Measurements from ENCODE around the gene FBXL17.
"Not testable (repeated sequence)": the region's sequence is repeated elsewhere in the genome, so short reads cannot be mapped to it uniquely, and the experiment has no call there.

Gene FBXL17

DNA sequence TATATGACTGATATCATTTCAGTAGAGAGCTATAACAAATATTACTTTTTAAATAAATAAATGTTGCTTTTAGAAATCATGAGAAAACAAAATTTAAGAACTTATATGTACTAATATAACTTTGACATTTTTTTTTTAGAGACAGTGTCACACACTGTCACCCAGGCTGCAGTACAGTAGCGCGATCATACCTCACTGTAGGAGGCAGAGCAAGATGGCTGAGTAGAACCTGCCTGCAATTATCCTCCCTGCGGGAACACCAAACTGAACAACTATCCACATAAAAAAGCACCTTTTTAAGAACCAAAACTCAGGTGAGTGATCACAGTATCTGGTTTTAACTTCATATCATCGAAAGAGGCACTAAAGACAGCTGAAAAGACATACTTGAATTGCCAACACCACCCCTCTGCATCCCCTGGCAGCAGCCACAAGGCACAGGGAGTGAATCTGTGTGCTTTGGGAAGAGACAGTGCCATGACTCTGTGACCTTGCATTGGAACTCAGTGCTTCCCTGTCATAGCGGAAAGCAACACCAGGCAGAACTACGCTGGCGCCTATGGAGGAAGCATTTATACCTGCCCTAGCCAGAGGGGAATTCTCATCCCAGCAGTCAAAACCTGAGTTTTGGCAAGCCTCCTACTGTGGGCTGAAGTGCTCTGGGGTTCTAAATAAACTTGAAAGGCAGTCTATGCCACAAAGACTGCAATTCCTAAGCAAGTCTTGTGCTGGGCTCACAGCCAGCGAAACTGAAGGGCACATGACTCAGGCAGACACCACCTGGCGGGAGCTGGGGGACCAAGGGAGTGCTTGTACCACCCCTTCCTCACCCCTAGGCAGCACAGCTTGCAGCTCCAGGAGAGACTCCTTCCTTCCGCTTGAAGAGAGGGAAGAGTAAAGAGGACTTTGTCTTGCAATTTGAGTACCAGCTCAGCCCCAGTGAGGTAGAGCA, 142.7 kb downstream of the FBXL17 start:
- DNase-seq: no peak

DNA sequence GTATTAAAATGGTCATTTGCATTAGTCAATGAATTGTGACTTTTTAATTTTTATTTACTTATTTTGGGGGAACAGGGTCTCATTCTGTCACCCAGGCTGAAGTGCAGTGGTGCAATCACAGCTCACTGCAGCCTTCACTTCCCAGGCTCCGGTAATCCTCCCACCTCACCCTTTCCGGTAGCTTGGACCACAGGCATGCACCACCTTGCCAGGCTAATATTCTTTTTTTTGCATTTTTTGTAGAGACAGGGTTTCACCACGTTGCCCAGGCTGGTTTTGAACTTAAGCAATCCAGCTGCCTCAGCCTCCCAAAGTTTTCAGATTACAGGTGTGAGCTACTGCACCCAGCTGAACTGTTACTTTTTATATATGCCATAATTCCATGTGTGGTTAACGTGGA, 143.4 kb downstream of the FBXL17 start:
- no peak for DNase-seq

DNA sequence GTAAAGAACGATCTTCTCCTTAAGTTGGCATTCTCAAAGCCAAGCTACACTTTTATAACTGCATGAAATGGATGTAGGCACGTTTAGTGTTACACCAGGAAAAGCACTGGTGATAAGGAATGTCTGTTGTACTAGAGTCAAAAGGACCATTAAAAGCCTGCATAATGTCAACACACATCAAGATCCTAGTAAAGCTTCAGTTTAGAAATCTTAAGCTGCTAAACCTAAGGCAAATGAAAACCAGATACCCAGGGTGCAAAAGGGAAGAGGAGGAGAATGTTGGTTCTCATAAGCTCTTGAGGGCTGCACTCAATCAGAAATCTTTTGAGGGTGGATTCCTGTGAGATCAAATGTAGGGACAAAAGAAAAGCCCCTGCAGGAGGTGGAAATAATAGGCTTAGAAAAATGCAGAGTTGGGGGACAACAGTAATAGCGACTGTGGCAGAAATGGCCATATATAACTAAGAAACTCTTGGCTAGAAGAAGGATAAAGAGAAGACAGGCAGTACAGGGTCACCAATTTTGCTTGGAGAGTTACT, 148.2 kb downstream of the FBXL17 start:
- DNase-seq: no peak

DNA sequence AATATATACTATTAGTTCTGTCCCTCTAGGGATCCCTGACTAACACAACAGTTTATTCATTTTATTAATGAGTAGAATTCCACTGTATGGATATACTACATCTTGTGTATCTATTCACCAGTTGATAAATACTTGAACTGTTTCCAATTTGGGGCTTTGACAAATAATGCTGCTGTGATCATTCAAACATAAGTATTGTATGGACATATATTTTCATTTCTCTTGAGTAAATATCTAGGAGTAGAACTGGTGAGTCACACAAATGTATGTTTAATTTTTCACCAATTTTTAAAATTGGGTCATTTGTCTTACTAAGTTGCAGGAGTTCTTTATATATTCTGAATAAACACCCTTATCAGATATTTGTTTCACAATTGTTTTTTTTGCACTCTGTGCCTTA, 149.1 kb downstream of the FBXL17 start:
- DNase-seq: no peak

DNA sequence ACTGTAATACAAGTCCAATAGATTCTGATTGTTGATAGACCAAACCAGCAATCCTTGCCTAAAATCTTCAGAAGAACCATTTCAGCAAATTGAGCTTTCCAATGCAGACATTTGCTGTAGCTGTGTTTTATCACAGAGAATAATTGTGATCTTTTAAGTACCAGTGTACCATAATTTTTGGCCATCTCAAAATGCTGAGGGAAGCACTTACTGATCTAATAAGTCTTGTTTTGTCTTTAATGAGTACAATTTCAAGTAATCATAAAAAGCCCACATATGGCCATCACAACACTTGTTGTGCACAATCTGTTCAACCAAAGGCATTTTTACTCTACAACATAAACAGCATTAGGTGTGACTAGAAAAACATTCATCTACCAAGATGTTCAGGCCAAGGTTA, 159.9 kb downstream of the FBXL17 start:
- DNase-seq: no peak

DNA sequence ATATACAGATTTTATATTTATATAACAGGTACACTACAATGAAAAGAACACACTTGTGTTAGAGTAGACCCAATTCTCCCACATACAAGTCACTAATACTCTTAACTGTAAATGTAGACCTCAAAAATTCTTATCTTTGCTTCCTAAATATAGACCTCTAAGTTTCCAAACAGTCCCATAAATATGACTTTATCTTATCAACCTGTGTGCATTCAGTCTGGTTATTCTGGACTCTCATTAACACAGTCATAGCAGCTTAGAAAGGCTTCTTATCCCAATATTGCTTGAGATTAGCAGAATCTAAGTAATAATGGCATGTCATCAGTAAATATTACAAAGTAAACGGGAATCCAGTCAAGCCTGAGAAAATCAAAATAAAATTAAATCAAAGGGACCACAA, 161.1 kb downstream of the FBXL17 start:
- no peak for DNase-seq

DNA sequence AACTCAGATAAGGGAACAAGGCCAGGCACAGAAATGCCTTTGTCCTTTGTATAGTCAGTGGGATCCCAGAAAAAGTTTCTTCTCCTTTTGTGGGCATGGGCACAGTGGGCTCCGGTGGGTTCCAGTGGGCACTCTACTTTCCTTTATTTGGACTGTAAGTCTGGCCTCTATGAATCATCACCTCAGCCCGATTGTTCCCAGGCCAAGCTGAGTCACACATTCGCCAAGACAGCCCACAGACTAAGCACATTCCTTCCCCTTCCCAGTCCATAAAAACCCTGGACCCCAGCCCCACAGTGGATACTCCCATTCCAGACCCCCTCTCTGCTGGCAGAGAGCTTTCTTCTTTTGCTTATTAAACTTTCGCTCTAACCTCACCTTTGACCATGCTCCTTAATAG, 165.0 kb downstream of the FBXL17 start:
- DNase-seq: no peak

DNA sequence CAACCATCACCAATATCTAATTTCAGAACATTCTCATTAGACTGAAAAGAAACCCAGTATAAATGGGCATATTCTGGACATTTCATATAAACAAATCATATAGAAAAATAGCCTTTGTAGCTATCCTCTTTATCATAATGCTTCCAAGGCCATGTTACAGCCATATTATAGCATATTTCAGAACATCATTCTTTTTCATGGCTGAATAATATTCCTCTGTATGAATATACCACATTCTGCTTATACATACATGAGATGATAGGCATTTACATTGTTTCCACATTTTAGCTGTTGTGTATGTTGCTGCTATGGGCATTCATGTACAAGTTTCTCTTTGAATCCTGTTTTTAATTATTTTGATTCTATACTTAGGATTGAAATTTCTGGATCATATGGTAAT, 167.0 kb downstream of the FBXL17 start:
- no peak for DNase-seq

DNA sequence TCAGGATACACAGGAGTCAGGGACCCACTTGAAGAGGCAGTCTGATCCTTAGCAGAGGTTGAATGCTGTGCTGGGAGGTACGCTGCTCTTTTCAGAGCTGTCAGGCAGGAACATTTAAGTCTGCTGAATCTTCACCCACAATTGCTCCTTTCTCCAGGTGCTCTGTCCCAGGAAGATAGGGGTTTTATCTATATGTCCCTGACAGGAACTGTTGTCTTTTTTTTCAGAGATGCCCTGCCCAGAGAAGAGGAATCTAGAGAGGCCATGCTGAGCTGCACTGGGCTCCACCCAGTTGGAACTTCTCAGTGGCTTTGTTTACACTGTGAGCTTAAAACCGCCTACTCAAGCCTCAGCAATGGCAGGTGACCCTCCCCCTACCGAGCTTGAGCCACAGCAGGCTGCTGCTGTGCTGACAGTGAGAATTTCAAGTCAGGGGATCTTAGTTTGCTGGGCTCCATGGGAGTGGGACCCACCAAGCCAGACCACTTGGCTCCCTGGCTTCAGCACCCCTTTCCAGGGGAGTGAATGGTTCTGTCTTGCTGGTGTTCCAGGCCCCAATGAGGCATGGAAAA, 169.0 kb downstream of the FBXL17 start:
- DNase-seq: no peak

DNA sequence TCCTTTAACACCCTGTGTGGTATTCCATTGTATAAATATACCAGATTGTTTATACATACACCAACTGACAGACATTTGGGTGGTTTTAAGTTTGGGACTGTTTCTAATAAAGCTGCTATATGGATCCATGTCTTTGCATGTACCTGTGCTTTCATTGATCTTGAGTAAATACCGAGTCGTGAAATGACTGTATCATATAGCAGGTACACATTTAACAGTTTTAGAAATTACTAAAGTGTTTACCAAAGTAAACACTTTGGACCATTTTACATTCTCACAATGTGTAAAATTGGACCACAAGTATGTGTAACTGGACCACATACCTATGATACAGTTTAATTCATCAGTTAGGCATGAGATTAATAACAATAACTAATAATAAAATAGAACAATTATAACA, 175.2 kb downstream of the FBXL17 start:
- DNase-seq: no peak

DNA sequence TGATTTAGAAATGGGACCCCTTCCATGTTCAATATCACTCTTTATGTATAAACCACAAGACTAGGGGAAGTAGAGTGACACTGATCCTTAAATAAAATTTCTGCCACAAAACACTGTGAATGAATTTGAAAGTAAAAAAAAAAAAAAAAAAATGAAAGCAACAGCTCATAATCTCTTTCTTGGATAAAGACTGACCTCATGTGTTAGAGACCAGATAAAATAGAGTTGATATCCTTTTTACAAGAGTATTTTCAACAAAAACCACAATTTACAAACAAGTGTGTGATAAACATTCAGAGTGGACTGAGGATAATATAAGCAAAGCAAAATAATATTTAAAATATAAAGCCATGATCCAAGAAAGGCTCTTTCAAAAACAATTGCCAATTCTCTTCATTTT, 180.2 kb downstream of the FBXL17 start:
- DNase-seq: no peak

DNA sequence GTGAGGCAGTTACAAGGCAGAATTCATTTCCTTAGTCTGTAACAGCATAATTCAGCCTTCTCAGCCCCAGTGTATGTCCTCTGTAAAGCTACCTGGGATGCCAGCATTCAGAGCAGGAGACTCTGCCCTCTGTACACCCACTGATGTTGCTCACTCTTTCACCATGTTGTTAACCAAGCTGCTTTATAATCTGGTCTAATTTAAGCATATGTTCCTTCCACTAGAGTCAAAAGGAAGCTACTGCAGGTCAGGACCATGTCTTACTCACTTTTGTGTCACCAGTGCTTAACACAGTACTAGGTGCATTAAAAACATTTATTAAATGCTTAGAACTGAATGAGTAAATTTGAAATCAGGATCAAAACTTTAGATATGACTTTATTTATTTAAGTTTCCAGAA, 185.6 kb downstream of the FBXL17 start:
- DNase-seq: no peak

DNA sequence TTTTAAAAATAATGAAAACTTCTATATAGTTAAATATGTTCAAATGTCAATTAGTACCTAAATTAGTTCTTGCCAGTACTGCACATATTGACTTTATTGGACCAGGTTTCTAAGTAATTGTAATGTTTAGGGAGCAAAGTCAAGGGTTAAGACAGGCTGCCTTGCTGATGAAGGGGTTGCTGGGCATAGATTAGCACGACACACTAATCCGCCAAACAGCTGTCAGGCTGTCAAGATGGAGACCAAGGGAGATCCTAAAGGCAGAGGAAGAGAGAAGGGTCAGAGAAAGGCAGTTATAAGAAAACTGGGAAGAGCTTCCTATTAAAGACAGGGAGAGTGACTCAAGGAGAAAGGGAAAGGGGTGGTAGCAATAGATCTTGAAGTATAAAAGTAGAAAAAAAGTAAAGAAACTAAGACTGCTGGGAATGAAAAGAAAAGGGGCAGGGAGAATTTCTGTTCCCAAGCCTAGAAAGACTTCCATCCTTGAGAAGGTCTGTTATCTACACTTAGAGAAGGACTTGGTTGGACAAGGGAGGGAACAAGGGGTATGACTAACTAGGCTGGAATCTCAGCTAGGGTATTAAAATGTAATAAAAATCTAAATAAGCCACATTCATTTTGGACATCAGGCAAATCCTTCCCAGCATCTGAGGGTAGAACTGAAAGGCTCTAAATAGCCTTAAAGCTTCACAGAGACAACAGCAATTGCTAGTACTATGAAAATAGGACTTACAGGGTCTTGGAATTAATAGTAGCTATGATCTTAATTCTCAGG, 188.7 kb downstream of the FBXL17 start:
- DNase-seq: no peak

DNA sequence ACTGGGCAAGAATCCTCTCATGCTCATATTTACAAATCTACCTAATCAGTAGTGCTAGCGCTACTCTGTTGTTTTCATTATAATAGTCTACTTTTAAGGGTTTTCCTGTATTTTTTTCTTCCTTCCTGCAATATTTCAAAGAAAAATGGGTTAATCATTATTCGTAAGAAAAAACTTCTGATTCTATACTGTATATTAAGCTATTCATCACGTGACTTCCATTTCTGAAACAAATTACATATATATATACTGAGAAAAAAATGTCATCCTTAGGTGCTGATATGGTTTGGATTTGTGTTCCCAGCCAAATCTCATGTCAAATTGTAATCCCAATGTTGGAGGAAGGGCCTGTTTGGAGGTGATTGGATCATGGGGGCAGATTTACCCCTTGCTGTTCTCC, 197.0 kb downstream of the FBXL17 start:
- DNase-seq: no peak

DNA sequence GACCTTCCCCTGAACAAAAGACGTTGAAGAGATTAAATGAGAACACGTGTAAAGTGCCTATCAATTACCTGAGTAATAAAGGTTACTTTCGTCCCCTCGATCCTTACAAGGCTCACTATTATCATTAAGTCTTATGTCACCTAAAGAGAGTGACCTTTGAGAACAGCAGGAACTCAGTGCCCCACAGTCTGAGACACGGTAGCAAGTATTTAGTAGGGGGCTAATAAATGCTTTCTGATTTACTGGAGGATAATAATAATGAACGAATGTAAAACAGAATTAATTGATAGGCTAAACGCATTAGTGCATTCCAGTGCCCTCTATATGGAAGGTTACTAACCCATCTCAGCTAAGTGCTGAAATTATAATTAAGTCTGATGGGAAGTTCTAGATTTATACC, 199.9 kb downstream of the FBXL17 start:
- no peak for DNase-seq

DNA sequence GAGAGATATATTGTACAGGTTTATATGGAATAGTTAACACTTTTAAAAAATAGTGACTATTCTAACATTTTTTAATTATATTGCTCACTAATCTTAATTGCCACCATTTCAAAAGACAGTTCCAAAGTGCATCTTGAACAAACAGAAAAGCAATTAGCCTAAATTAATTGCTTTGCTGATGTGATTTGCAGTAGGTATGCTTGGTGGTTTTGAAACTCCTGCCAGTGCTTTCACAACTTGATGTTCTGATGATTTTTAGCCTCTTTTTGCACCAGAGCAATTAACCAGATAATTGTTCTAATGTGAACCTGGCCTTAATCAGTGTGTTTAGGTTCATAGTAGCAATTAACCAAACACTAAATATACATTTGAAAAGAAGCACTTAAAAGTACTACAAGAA, 207.6 kb downstream of the FBXL17 start:
- no peak for DNase-seq

DNA sequence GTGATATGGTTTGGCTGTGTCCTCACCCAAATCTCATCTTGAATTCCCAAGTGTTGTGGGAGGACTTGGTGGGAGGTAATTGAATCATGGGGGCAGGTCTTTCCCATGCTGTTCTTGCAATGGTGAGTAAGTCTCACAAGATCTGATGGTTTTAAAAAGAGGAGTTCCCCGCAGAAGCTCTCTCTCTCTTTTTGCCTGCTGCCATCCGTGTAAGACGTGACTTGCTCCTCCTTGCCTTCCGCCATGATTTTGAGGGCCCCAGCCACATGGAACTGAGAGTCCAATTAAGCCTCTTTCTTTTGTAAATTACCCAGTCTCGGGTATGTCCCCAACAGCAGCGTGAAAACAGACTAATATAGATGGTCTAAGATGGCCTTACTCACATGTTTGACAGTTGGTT, 210.1 kb downstream of the FBXL17 start:
- no peak for DNase-seq

DNA sequence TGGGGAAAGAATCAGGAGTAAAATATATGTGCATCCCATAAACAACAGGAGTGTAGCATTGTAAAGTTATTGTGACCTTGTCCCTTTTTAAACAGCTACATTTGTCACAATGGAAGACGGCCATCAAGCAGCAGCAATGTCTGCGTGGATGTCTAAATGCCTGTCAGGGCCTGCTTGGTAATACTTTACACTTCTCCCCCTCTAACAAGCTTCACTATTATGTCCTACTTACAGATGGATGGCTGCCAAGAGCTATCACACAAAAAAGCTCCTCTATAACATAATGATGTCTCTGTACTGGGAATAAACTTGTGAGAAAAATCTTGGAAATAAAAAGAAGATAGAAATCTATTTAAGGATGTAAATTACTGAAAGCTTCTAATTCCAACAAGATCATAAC, 213.0 kb downstream of the FBXL17 start:
- DNase-seq: no peak

DNA sequence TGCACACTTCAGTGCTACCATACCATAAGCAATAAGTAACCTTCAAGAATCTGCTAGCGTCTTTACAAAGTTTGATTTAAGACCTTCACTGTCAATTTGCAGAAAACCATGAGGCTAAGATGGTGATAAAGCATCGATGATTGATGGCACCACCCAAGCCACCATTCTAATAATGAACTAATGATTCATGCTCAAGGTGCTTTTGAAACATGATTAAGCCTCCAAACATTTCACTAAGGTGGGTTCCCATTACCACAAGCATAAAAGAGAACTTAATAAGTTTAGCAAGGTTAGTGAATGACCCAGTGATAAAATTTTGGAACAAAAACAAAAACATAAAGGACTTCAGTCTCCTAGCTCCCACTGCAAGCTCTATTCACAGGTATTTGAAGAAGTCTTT, 214.7 kb downstream of the FBXL17 start:
- no peak for DNase-seq

DNA sequence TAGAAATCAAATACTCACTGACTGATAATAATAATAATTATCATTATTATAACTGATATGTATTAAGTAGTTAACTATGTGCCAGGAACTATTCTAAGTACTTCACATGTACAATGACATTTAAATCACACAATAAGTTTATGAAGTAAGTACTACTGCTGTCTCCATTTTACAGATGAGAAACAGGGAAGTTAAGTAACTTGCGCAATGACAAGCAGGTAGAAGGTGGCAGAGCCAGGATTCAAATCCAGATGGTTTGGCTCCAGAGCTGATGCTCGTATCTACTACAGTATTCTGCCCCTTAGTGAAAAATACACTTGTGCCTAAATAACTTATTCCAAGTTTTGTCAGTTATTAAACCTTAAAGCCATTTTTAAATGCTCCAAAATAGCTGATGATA, 217.3 kb downstream of the FBXL17 start:
- DNase-seq: no peak

DNA sequence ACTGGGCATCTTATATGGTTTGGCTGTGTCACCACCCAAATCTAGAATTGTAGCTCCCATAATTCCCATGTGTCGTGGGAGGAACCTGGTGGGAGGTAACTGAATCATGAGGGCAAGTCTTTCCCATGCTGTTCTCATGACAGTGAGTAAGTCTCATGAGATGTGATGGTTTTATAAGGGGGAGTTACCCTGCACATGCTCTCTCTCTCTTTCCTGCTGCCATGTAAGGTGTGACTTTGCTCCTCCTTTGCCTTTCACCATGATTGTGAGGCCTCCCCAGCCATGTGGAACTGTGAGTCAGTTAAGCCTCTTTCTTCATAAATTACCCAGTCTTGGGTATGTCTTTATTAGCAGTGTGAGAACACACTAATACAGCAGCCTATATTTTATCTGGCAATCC, 229.0 kb downstream of the FBXL17 start:
- not testable (repeated sequence) for DNase-seq

DNA sequence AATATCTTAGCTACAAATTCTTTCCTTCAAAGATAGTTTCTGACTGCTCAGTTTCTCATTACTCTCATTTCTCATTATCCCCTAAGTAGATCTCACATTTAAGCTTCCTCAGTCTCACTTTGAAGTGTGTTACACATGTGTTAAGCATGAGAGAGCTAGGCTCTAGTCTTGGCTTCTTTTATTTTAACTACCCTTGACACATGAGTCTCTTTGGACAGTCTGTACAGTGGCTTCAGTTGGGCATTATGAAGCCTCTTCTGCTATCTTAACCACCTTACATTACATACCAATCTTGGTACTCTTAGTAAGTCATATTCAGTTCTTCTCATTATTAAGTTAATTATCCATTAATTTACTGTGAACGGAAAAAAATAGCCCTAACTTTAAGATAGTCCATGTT, 232.5 kb downstream of the FBXL17 start:
- no peak for DNase-seq

DNA sequence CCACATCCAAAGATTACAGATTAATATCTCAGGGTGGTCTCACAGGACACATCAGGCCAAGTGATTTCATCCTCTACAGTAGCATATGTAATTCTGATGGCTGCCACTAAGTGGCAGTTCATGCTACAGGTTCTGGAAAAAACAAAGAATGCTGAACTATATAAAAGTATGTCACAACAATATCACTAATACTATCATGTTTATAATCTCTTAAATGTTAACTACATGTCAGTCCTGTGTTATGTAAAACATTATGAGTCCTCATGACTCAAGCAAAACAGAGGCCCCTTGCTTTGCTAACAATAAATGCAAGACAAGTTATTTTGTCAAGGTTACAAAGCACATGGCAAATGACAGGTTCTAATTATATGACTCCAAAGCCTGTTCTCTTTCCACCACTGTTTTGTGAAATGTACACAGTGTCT, 233.2 kb downstream of the FBXL17 start:
- no peak for DNase-seq

DNA sequence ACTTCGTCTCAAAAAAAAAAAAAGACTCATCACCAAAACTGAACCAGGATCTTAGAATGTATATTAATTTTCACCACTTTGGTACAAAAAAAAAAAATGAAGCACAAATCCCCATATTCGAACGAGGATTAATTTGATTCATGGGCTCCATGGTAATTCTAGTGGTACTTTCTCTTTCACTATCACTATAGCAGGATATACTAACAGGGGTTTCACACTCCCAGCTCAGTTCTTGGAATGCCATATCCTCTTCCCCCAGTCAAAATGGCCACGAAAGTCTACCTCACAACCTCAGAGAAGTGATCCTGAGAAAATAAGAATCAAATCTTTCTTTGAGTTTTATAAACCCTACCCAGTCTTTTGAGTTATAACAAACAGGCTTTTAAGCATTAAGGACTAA, 235.7 kb downstream of the FBXL17 start:
- no peak for DNase-seq
